ENCODE results near the gene WNK1. TPM values are rescaled to one million over a fixed set of nuclear protein-coding genes. Genes with fewer than 3 reads are reported as not detected.
A peak's percentile ranks its signal among the peaks of the same experiment; 100 is the strongest.
"Not testable (repeated sequence)": the region's sequence is repeated elsewhere in the genome, so short reads cannot be mapped to it uniquely, and the experiment has no call there.

Gene WNK1
- total and polyA plus RNA-seq, 9 donors = 49.5 to 83.7 (median 65.1) TPM

DNA sequence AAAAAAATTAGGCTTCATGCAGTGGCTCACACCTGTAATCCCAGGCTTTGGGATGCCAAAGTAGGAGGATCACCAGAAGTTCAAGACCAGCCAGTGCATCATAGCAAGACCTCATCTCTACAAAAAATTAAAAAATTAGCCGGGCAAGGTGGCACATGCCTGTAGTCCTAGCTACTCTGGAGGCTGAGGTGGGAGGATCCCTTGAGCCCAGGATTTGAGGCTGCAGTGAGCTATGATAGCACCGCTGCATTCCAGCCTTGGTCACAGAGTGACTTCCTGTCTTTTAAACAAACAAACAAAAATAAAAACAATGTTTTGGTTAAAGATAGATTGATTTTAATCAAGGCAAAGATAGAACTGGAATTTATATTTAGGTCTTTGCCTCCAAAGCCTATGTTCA, 60.6 kb downstream of the WNK1 start:
- no peak for DNase-seq
- Histone ChIP-seq H3K36me3 (ENCODE audit: control insufficient read depth, insufficient read depth, low read length) (peaks cover 6% of the 10 kb centered on the region), H3K4me1 (ENCODE audit: control insufficient read depth, insufficient read depth, low read length) (no peaks in the 10 kb centered on the region), H3K27ac (ENCODE audit: low read length) (no peak overlapping the region), H3K27me3 (ENCODE audit: control insufficient read depth, insufficient read depth, low read length) (no peaks in the 10 kb centered on the region), H3K9me3 (replicated peaks; ENCODE audit: control insufficient read depth, low read depth, low read length) (no peaks in the 10 kb centered on the region), H3K4me3 (ENCODE audit: low read length) (no peak overlapping the region)
- WGBS (ENCODE audit: insufficient coverage) = no CpG with 5 or more reads among the region's 2 CpGs

DNA sequence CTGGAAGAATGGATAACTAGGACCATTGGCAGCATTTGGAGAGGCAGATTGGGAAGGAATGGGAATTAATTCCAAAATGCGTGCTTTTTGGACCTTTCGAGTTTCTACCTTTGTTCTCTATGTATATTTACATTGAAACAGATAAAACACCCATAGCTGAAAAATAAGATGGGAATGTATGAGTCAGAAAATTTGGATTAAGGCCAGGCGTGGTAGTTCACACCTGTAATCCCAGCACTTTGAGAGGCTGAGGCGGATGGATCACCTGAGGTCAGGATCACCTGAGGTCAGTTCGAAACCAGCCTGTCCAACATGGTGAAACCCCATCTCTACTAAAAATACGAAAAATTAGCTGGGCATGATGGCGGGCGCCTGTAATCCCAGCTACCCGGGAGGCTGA, 65.1 kb downstream of the WNK1 start:
- H3K9me3 ChIP-seq (replicated peaks; ENCODE audit: control insufficient read depth, low read depth, low read length); H3K27ac ChIP-seq (ENCODE audit: low read length); H3K4me1 ChIP-seq (ENCODE audit: control insufficient read depth, insufficient read depth, low read length); DNase-seq; H3K36me3 ChIP-seq (ENCODE audit: control insufficient read depth, insufficient read depth, low read length); H3K27me3 ChIP-seq (ENCODE audit: control insufficient read depth, insufficient read depth, low read length); H3K4me3 ChIP-seq (ENCODE audit: low read length): not testable (repeated sequence)
- 93% methylated on average over 2 of the region's 9 CpGs for WGBS (ENCODE audit: insufficient coverage)

DNA sequence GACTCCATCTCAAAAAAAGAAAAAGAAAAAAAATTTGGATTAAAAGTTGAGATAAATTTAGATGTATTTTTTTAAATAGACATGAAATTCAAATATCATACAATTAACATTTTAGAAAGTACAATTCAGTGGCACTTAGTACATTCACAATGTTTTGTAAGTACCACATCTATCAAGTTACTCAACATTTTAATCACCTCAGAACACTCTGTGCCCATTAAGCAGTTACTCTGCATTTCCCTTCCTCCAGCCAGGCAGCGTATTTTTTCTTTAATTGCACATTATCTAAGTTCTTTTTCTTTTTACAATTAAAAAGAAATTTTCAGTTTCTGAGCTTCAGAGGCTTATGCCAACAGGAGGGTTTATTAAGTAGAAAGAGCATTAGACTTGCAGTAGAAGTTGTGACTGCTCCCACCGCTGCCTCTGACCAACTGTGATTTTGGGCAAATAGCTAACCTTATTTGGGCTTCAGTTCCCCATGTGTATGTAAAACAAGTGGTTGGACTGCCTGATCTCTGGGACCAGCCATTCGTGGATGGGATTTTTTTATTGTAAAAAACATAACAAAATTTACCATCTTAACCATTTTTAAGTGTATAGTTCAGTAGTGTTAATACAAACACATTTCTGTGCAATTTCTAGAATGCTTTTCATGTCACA, 65.7 kb downstream of the WNK1 start:
- H3K4me1 ChIP-seq (ENCODE audit: control insufficient read depth, insufficient read depth, low read length) = no peaks in the 10 kb centered on the region
- DNase-seq = no peak
- H3K4me3 ChIP-seq (ENCODE audit: low read length) = no peak overlapping the region
- no peaks in the 10 kb centered on the region for H3K27me3 ChIP-seq (ENCODE audit: control insufficient read depth, insufficient read depth, low read length)
- WGBS (ENCODE audit: insufficient coverage) = 100% methylated on average over 1 of the region's 3 CpGs
- no peak overlapping the region for H3K27ac ChIP-seq (ENCODE audit: low read length)
- peaks cover 3% of the 10 kb centered on the region for H3K9me3 ChIP-seq (replicated peaks; ENCODE audit: control insufficient read depth, low read depth, low read length)
- H3K36me3 ChIP-seq (ENCODE audit: control insufficient read depth, insufficient read depth, low read length) = peaks cover 8% of the 10 kb centered on the region

DNA sequence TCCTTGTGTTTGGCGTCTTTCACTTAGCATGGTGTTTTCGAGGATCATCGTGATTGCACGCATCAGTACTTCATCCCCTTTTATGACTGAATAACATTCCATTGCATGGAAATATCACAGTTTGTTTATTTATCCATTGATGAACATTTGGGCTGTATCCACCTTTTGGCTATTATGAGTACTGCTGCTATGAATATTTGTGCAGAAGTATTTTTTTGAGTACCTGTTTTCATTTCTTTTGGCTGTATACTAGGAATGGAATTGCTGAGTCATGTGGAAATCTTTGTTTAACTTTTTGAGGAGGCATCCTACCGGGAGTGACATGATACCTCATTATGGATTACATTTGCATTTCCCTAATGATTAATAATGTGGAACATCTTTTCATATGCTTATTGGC, 66.4 kb downstream of the WNK1 start:
- peaks cover 9% of the 10 kb centered on the region for H3K9me3 ChIP-seq (replicated peaks; ENCODE audit: control insufficient read depth, low read depth, low read length)
- DNase-seq = no peak
- no peaks in the 10 kb centered on the region for H3K27me3 ChIP-seq (ENCODE audit: control insufficient read depth, insufficient read depth, low read length)
- no peak overlapping the region for H3K4me3 ChIP-seq (ENCODE audit: low read length)
- no peak overlapping the region for H3K27ac ChIP-seq (ENCODE audit: low read length)
- WGBS (ENCODE audit: insufficient coverage) = no CpG with 5 or more reads among the region's 5 CpGs
- H3K4me1 ChIP-seq (ENCODE audit: control insufficient read depth, insufficient read depth, low read length) = no peaks in the 10 kb centered on the region
- H3K36me3 ChIP-seq (ENCODE audit: control insufficient read depth, insufficient read depth, low read length) = peaks cover 8% of the 10 kb centered on the region

DNA sequence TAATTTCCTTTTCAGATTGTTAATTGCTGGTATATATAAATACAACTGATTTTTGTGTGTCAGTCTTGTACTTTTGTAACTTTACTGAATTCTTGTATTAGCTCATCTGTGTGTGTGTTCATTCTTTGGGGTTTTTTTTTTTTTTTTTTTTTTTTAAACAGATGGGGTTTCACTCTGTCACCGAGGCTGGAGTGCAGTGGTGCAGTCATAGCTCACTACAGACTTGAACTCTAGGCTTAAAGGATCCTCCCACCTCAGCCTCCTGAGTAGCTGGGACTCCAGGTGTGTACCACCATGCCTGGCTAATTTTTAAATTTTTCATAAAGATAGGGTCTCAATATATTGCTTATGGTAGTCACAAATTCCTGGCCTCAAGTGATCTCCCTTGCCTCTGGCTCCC, 68.0 kb downstream of the WNK1 start:
- no peak overlapping the region for H3K27ac ChIP-seq (ENCODE audit: low read length)

DNA sequence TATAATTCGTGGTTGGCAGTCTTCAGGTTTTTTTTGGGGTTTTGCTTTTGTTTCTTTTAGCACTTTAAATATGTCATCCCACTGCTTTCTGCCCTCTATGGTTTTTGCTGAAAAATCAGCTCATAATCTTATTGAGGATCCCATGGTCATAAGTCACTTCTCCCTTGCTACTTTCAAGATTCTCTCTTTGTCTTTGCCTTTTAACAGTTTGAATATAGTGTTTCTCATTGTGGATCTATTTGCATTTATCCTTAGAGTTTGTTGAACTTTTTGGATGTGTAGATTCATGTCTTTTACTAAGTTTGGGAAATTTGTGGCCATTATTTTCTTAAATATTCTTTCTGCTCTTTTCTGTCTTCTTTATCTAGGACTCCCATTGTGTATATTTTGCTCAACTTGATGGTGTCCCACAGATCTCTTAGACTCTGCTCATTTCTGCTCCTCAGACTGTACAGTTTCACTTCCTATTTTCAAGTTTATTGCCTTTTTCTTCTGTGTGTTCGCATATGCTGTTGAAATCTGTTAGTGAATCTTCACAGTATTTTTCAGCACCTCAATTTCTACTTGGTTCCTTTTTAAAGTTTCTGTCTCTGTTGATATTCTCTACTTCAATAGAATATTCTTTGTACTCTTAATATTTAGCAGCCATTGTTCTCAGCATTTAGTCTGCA, 70.8 kb downstream of the WNK1 start:
- H3K27me3 ChIP-seq (ENCODE audit: control insufficient read depth, insufficient read depth, low read length) = no peaks in the 10 kb centered on the region
- H3K4me1 ChIP-seq (ENCODE audit: control insufficient read depth, insufficient read depth, low read length) = no peaks in the 10 kb centered on the region
- H3K4me3 ChIP-seq (ENCODE audit: low read length) = no peak overlapping the region
- peaks cover 4% of the 10 kb centered on the region for H3K36me3 ChIP-seq (ENCODE audit: control insufficient read depth, insufficient read depth, low read length)
- DNase-seq = peak; percentile 38
- WGBS (ENCODE audit: insufficient coverage) = no CpG with 5 or more reads among the region's 2 CpGs
- no peak overlapping the region for H3K27ac ChIP-seq (ENCODE audit: low read length)
- peaks cover 9% of the 10 kb centered on the region for H3K9me3 ChIP-seq (replicated peaks; ENCODE audit: control insufficient read depth, low read depth, low read length)

More for the DNA sequence above, 68.0 kb downstream of the WNK1 start:
- Histone ChIP-seq H3K9me3 (replicated peaks; ENCODE audit: control insufficient read depth, low read depth, low read length) (peaks cover 9% of the 10 kb centered on the region), H3K4me3 (ENCODE audit: low read length) (no peak overlapping the region), H3K36me3 (ENCODE audit: control insufficient read depth, insufficient read depth, low read length) (peaks cover 2% of the 10 kb centered on the region), H3K4me1 (ENCODE audit: control insufficient read depth, insufficient read depth, low read length) (no peaks in the 10 kb centered on the region), H3K27me3 (ENCODE audit: control insufficient read depth, insufficient read depth, low read length) (no peaks in the 10 kb centered on the region)
- no CpG with 5 or more reads among the region's 1 CpG for WGBS (ENCODE audit: insufficient coverage)
- DNase-seq = no peak

DNA sequence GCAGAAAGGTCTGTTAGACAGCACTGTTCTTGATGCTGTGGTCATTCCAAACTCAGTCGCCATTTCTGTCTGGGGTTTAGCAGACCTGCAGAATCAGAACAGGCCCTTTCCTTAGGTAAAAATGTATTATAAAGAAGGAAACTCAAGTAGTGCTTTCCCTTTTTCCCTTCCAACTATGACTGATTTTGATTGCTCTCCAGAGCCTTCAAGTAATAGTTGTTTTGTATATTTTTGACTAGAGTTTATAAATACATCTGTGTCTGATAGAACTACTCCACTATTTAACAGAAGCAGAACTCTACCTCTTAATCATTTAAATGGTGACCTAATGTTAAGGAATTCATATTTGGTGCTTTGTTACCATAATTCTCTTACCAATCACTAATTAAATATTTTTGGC, 74.0 kb downstream of the WNK1 start:
- Histone ChIP-seq H3K27me3 (ENCODE audit: control insufficient read depth, insufficient read depth, low read length) (no peaks in the 10 kb centered on the region), H3K9me3 (replicated peaks; ENCODE audit: control insufficient read depth, low read depth, low read length) (peaks cover 9% of the 10 kb centered on the region), H3K36me3 (ENCODE audit: control insufficient read depth, insufficient read depth, low read length) (peaks cover 7% of the 10 kb centered on the region), H3K4me3 (ENCODE audit: low read length) (no peak overlapping the region), H3K27ac (ENCODE audit: low read length) (no peak overlapping the region), H3K4me1 (ENCODE audit: control insufficient read depth, insufficient read depth, low read length) (no peaks in the 10 kb centered on the region)
- WGBS (ENCODE audit: insufficient coverage) = no CpG with 5 or more reads among the region's 1 CpG
- peak; percentile 69 for DNase-seq

DNA sequence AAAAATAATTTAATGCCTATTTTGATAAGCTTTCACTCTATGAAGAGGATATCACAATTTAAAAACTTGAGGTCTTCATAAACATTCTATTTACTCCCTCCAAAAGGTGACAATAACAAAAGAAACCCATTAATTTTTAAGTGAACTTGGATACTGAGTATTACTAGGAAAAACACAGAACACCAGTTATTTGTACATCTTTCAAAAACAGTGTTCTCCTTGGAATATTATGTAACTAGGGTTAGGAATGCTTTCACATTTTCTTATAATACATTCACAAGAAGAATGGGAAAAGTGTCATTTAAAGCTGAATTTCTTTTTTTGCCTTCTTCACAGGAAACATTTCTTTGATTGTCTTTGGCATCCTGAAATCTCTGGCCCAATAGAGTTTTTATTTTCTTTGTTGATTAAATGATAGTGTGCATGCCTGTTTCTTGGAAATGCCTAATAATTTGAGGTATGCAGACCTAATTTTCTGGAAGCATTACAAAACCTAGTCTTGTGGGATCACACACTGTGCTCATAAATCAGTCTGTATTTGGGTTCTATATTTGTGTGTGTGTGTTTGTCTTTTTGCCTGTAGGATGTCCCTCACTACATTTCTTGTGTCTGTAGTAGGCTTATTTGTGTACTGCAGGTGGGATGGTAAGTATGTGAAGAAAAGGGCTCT, 76.5 kb downstream of the WNK1 start:
- no peaks in the 10 kb centered on the region for H3K4me1 ChIP-seq (ENCODE audit: control insufficient read depth, insufficient read depth, low read length)
- peaks cover 7% of the 10 kb centered on the region for H3K36me3 ChIP-seq (ENCODE audit: control insufficient read depth, insufficient read depth, low read length)
- no peaks in the 10 kb centered on the region for H3K27me3 ChIP-seq (ENCODE audit: control insufficient read depth, insufficient read depth, low read length)
- H3K9me3 ChIP-seq (replicated peaks; ENCODE audit: control insufficient read depth, low read depth, low read length) = no peaks in the 10 kb centered on the region
- no peak for DNase-seq
- H3K27ac ChIP-seq (ENCODE audit: low read length) = no peak overlapping the region
- H3K4me3 ChIP-seq (ENCODE audit: low read length) = no peak overlapping the region

DNA sequence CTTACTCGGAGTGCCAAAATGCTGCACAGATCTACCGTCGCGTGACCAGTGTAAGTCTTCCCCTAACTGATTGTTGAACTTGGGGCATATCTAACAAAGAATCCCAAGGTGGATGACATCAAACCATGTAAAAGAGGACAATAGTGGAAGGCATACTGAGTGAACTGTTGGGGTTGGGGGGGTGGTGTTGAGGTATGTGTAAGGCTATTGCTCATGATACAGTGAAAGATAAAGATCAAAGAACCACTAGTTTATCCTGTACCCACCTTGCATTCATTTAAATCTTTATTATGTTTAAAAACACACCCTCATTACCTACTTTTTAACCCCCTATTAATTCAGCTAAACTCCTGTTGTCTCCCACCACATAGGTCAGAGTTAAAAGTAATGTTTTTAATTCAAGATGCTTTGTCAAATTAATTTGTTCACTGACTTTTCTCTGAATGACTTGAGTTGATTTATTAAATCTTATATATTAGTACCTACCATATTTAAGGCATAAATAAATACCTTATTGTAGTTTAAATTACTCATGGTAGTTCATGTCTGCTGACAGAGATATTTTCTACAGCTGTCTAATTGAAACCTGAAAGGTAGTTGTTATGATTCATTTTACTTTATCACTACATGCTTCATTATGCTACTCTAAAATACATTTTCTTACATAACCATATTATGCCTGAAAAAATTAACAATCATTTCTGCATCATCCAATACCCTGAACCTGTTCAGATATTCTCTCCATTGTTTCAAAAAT, 77.9 kb downstream of the WNK1 start:
- Histone ChIP-seq H3K27ac (ENCODE audit: low read length) (no peak overlapping the region), H3K27me3 (ENCODE audit: control insufficient read depth, insufficient read depth, low read length) (no peaks in the 10 kb centered on the region), H3K4me3 (ENCODE audit: low read length) (no peak overlapping the region), H3K36me3 (ENCODE audit: control insufficient read depth, insufficient read depth, low read length) (peaks cover 13% of the 10 kb centered on the region), H3K4me1 (ENCODE audit: control insufficient read depth, insufficient read depth, low read length) (no peaks in the 10 kb centered on the region), H3K9me3 (replicated peaks; ENCODE audit: control insufficient read depth, low read depth, low read length) (no peaks in the 10 kb centered on the region)
- no peak for DNase-seq
- 100% methylated on average over 3 of the region's 4 CpGs for WGBS (ENCODE audit: insufficient coverage)

Data from muscle of leg (tissue), 11 donors.